Stimulated activated memory B cell treated with anti-CD40 and anti-IgM and Interleukin-4, amounts not matched to agents 10 μg/mL and 1 μg/mL and 100 μg/mL, for 72 hours (primary cell): ENCODE measurements around the gene GTPBP3.
"Not testable (repeated sequence)": the region's sequence is repeated elsewhere in the genome, so short reads cannot be mapped to it uniquely, and the experiment has no call there.

Source experiments
- ATAC-seq: fragments of 150-1000 bp; cut with Tn5 transposase; 2 replicates; pipeline ENCODE4 v1.10.0; 2021
- H3K27ac Mint-ChIP-seq: one replicate; pipeline ENCODE4 v1.8.0; 2022; ENCODE audit warnings: mild to moderate bottlenecking, mixed read lengths
- H3K27me3 Mint-ChIP-seq: one replicate; pipeline ENCODE4 v1.8.0; 2022; ENCODE audit warnings: mixed read lengths
- H3K36me3 Mint-ChIP-seq: one replicate; pipeline ENCODE4 v1.8.0; 2022; ENCODE audit warnings: mixed read lengths
- H3K4me1 Mint-ChIP-seq: one replicate; pipeline ENCODE4 v1.8.0; 2022; ENCODE audit warnings: mixed read lengths
- H3K4me3 Mint-ChIP-seq: one replicate; pipeline ENCODE4 v1.8.0; 2022; ENCODE audit warnings: mild to moderate bottlenecking, moderate library complexity, mixed read lengths
- H3K9me3 Mint-ChIP-seq: one replicate; pipeline ENCODE4 v1.8.0; 2022; ENCODE audit warnings: mixed read lengths

GTPBP3 gene

GRCh38 chr19:17336872-17337674, at the start of gene GTPBP3:
Gene GTPBP3, plus strand, starts transcription at chr19:17337553. Its CDS starts 59 bp downstream, at chr19:17337612.
- Mint-ChIP-seq H3K4me3 (peak within 1 kb of the TSS; percentile 97), H3K27ac (peak within 1 kb of the TSS; percentile 96), H3K9me3 (peaks cover 2% of the 10 kb centered on the region), H3K36me3 (peaks cover 15% of the 10 kb centered on the region), H3K27me3 (peaks cover 20% of the 10 kb centered on the region), H3K4me1 (peaks cover 52% of the 10 kb centered on the region)
- ATAC-seq, result peak; percentile 95

- Mint-ChIP-seq H3K36me3 (peaks cover 16% of the 10 kb centered on the region), H3K9me3 (no peaks in the 10 kb centered on the region), H3K4me1 (peaks cover 11% of the 10 kb centered on the region), H3K4me3 (no peak overlapping the region), H3K27ac (no peak overlapping the region), H3K27me3 (no peaks in the 10 kb centered on the region)
- peak; percentile 37 for ATAC-seq
Observed at GRCh38 chr19:17289489-17289888, 47.9 kb upstream of the GTPBP3 start.

GRCh38 chr19:17292301-17293074, 44.9 kb upstream of the GTPBP3 start:
- H3K27me3 Mint-ChIP-seq, result no peaks in the 10 kb centered on the region
- peak overlapping the region; percentile 76 for H3K4me3 Mint-ChIP-seq
- peak overlapping the region; percentile 81 for H3K27ac Mint-ChIP-seq
- H3K36me3 Mint-ChIP-seq, result peaks cover 7% of the 10 kb centered on the region
- peaks cover 11% of the 10 kb centered on the region for H3K4me1 Mint-ChIP-seq
- peak; percentile 96 for ATAC-seq
- no peaks in the 10 kb centered on the region for H3K9me3 Mint-ChIP-seq

- Mint-ChIP-seq H3K27me3 (no peaks in the 10 kb centered on the region), H3K27ac (no peak overlapping the region), H3K36me3 (peaks cover 7% of the 10 kb centered on the region), H3K4me1 (peaks cover 11% of the 10 kb centered on the region), H3K9me3 (no peaks in the 10 kb centered on the region), H3K4me3 (no peak overlapping the region)
- no peak for ATAC-seq
Observed at GRCh38 chr19:17293605-17294004, 43.7 kb upstream of the GTPBP3 start.

GRCh38 chr19:17294051-17294891, 43.1 kb upstream of the GTPBP3 start:
- no peaks in the 10 kb centered on the region for H3K27me3 Mint-ChIP-seq
- H3K36me3 Mint-ChIP-seq, result peaks cover 7% of the 10 kb centered on the region
- H3K9me3 Mint-ChIP-seq, result no peaks in the 10 kb centered on the region
- no peak overlapping the region for H3K27ac Mint-ChIP-seq
- peaks cover 11% of the 10 kb centered on the region for H3K4me1 Mint-ChIP-seq
- H3K4me3 Mint-ChIP-seq, result no peak overlapping the region
- no peak for ATAC-seq

- H3K9me3 Mint-ChIP-seq, result not testable (repeated sequence)
Observed at GRCh38 chr19:17295551-17295950, 41.8 kb upstream of the GTPBP3 start.

GRCh38 chr19:17296273-17296672, 41.1 kb upstream of the GTPBP3 start:
- Mint-ChIP-seq H3K27ac (no peak overlapping the region), H3K9me3 (no peaks in the 10 kb centered on the region), H3K4me1 (peaks cover 11% of the 10 kb centered on the region), H3K4me3 (no peak overlapping the region), H3K36me3 (peaks cover 7% of the 10 kb centered on the region), H3K27me3 (no peaks in the 10 kb centered on the region)
- ATAC-seq, result no peak

More at GRCh38 chr19:17295551-17295950, 41.8 kb upstream of the GTPBP3 start:
- H3K4me3 Mint-ChIP-seq, ATAC-seq, H3K27ac Mint-ChIP-seq, H3K27me3 Mint-ChIP-seq, H3K36me3 Mint-ChIP-seq: not testable (repeated sequence)
- peaks cover 11% of the 10 kb centered on the region for H3K4me1 Mint-ChIP-seq

- Mint-ChIP-seq H3K4me1 (peaks cover 8% of the 10 kb centered on the region), H3K27ac (no peak overlapping the region), H3K27me3 (no peaks in the 10 kb centered on the region), H3K36me3 (peaks cover 7% of the 10 kb centered on the region), H3K9me3 (no peaks in the 10 kb centered on the region), H3K4me3 (no peak overlapping the region)
- no peak for ATAC-seq
Observed at GRCh38 chr19:17296976-17297375, 40.4 kb upstream of the GTPBP3 start.

- ATAC-seq, result no peak
- Mint-ChIP-seq H3K36me3 (no peaks in the 10 kb centered on the region), H3K4me1 (peaks cover 27% of the 10 kb centered on the region), H3K27me3 (no peaks in the 10 kb centered on the region), H3K4me3 (peak overlapping the region; percentile 35), H3K9me3 (no peaks in the 10 kb centered on the region), H3K27ac (no peak overlapping the region)
Observed at GRCh38 chr19:17300992-17301619, 36.2 kb upstream of the GTPBP3 start.

- peak overlapping the region; percentile 63 for H3K27ac Mint-ChIP-seq
- H3K9me3 Mint-ChIP-seq, result no peaks in the 10 kb centered on the region
- no peaks in the 10 kb centered on the region for H3K36me3 Mint-ChIP-seq
- H3K27me3 Mint-ChIP-seq, result no peaks in the 10 kb centered on the region
- peak overlapping the region; percentile 75 for H3K4me3 Mint-ChIP-seq
- H3K4me1 Mint-ChIP-seq, result peaks cover 33% of the 10 kb centered on the region
- ATAC-seq, result no peak
Observed at GRCh38 chr19:17302391-17303166, 34.8 kb upstream of the GTPBP3 start.

- no peaks in the 10 kb centered on the region for H3K9me3 Mint-ChIP-seq
- H3K36me3 Mint-ChIP-seq, result no peaks in the 10 kb centered on the region
- peak; percentile 81 for ATAC-seq
- peaks cover 39% of the 10 kb centered on the region for H3K4me1 Mint-ChIP-seq
- no peaks in the 10 kb centered on the region for H3K27me3 Mint-ChIP-seq
- H3K27ac Mint-ChIP-seq, result peak within 1 kb of the TSS; percentile 63
- H3K4me3 Mint-ChIP-seq, result peak within 1 kb of the TSS; percentile 75
Observed at GRCh38 chr19:17303167-17303939, 34.0 kb upstream of the GTPBP3 start, which contains the start of gene ABHD8. Gene ABHD8, minus strand, starts transcription at chr19:17303425. Its CDS starts 1,809 bp downstream, at chr19:17301616.

- Mint-ChIP-seq H3K27ac (peak overlapping the region; percentile 63), H3K27me3 (no peaks in the 10 kb centered on the region), H3K9me3 (no peaks in the 10 kb centered on the region), H3K4me1 (peaks cover 41% of the 10 kb centered on the region), H3K36me3 (no peaks in the 10 kb centered on the region), H3K4me3 (peak overlapping the region; percentile 75)
- ATAC-seq, result no peak
Observed at GRCh38 chr19:17303940-17304267, 33.4 kb upstream of the GTPBP3 start.

- Mint-ChIP-seq H3K9me3 (no peaks in the 10 kb centered on the region), H3K4me3 (peak overlapping the region; percentile 90), H3K4me1 (peaks cover 47% of the 10 kb centered on the region), H3K27ac (peak overlapping the region; percentile 89), H3K27me3 (no peaks in the 10 kb centered on the region), H3K36me3 (no peaks in the 10 kb centered on the region)
- no peak for ATAC-seq
Observed at GRCh38 chr19:17304386-17305215, 32.8 kb upstream of the GTPBP3 start.
